ENCODE data around the gene SQSTM1.
"Not testable (repeated sequence)": the region's sequence is repeated elsewhere in the genome, so short reads cannot be mapped to it uniquely, and the experiment has no call there.

SQSTM1 gene

GRCh38 chr5:179820483-179821297 lies at the start of gene SQSTM1:
Gene SQSTM1 (plus strand): TSS chr5:179820905. CDS start chr5:179820937, 32 bp downstream.
- peak; percentile 66 for DNase-seq (ENCODE audit: low read depth)

DNA sequence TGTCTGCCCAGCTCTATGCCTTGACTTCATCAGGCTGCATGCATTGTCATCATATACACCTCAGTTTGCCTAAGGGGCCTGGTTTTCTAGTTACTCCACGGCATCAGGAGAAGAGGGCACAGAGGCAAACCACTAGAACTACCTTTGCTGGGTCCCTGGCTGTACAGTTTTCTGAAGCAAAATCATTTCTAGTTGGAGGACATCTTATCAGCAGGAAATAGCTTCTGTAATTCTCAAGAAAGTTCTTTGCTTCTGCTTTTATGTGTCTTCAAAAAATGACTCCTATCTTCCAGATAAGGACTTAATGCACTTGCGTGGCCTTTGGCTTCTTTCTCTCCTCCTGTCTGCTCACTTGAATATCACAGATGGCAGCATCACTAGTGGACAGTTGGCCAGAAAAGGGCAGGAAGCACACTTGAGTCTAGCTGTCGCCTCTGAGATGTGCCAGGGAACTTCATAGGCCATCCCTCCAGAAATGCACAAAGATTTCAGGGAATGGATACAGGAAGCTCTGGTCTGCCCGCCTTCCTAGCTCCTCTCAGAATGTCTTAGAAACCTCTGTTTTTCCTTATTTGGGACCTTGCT lies 49.3 kb upstream of the SQSTM1 start:
- no peak for DNase-seq (ENCODE audit: low read depth)

- no peak for DNase-seq (ENCODE audit: low read depth)
Measured at GRCh38 chr5:179772351-179772750, 48.4 kb upstream of the SQSTM1 start.

- DNase-seq (ENCODE audit: low read depth) = no peak
Measured at GRCh38 chr5:179773686-179774040, 47.0 kb upstream of the SQSTM1 start.

DNA sequence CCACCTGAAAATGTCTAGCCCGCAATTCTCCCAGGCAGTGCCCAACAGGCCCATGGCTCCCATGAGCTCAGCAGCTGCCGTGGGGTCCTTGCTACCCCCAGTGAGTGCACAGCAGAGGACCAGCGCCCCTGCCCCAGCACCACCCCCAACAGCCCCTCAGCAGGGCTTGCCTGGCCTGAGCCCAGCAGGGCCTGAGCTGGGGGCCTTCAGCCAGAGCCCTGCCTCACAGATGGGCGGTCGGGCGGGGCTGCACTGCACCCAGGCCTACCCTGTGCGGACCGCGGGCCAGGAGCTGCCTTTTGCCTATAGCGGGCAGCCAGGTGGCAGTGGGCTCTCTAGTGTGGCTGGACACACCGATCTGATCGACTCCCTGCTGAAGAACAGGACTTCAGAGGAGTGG lies 46.3 kb upstream of the SQSTM1 start:
- no peak for DNase-seq (ENCODE audit: low read depth)

DNA sequence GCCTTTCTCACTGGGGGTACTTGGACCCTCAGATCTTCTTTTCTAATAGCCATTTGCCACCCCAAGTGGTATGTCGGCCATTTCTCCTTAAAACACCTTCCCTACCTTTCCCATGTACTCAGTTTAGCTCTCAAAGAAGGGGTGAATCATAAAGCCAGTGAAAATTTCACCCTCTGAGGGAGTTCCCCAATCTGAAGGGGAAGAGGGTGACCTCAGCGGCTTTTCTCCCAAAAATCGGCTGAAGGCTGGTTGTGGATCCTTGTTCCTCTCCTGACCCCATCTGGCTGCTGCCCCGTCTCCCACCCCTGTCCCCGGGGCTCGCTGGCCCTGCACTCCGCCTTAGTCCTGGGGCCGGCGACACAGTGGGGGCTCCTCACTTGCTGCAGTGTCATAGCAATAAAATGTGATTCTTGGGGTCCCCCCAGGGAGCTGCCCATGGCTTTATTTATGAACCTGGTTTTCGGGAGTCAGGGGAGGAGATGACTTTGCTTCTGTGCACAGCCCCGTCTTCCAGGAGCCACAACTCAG lies 44.2 kb upstream of the SQSTM1 start:
- no peak for DNase-seq (ENCODE audit: low read depth)

GRCh38 chr5:179777456-179777855 lies 43.2 kb upstream of the SQSTM1 start:
- no peak for DNase-seq (ENCODE audit: low read depth)

- no peak for DNase-seq (ENCODE audit: low read depth)
Measured at GRCh38 chr5:179777909-179778308, 42.8 kb upstream of the SQSTM1 start.

DNA sequence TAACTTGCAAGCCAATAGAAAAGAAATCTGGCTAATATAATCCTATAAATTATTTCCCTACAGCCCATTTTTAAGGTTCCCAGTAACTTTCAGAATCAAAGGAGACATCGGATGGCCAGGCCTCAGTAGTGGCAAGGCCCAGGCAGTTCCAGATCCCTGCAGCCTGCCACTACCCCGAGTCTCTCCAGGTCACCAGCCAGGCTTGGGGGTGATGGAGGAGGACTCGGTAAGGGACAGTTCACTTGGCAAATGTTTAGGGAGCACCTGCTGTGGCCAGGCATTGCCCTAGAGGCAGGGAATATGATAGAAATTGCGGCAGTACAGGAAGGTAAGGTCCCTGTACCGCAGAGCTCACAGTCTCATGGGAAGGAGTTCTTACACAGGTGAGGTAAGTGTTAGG lies 42.1 kb upstream of the SQSTM1 start:
- no peak for DNase-seq (ENCODE audit: low read depth)

- DNase-seq (ENCODE audit: low read depth) = no peak
Measured at GRCh38 chr5:179779826-179780225, 40.9 kb upstream of the SQSTM1 start.

- no peak for DNase-seq (ENCODE audit: low read depth)
Measured at GRCh38 chr5:179780362-179780761, 40.3 kb upstream of the SQSTM1 start.

DNA sequence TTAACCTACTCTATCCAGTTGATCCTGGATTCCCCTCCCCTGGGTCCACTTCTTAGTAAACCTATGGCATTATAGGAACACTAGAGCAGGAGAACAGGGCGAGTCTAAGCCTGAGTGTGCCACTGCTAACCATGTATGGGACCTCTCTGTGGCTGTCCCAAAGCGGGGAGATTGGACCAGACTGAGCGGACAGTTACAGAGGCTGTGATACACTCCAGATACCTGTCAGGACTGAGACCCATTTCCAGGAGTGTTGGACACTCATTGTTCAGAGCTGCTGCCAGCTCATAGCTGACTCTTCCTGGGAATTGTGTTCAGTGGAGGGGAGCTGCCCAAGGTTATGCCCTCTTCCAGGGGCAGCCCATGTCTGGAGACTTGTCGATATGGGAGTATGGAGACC lies 38.9 kb upstream of the SQSTM1 start:
- DNase-seq (ENCODE audit: low read depth) = no peak

DNA sequence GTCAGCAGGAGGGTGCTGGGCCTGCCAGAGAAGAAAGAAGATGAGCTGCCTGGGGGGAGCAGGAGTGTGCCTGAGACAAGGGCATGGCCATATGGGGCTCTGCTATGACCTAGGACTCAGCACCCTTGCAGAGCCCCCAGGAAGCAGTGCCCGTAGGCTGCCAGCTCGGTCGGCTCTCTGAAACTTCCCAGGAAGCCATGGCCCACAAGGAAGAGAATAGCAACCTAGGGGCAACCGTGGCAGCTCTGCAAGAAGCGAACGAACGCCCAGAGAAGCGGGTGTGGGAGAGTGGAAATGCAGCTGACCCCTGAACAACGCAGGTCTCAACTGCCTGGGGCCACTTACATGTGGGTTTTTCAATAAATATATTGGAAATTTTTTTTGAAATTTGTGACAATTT lies 37.6 kb upstream of the SQSTM1 start:
- no peak for DNase-seq (ENCODE audit: low read depth)

- no peak for DNase-seq (ENCODE audit: low read depth)
Measured at GRCh38 chr5:179786861-179787260, 33.8 kb upstream of the SQSTM1 start.

DNA sequence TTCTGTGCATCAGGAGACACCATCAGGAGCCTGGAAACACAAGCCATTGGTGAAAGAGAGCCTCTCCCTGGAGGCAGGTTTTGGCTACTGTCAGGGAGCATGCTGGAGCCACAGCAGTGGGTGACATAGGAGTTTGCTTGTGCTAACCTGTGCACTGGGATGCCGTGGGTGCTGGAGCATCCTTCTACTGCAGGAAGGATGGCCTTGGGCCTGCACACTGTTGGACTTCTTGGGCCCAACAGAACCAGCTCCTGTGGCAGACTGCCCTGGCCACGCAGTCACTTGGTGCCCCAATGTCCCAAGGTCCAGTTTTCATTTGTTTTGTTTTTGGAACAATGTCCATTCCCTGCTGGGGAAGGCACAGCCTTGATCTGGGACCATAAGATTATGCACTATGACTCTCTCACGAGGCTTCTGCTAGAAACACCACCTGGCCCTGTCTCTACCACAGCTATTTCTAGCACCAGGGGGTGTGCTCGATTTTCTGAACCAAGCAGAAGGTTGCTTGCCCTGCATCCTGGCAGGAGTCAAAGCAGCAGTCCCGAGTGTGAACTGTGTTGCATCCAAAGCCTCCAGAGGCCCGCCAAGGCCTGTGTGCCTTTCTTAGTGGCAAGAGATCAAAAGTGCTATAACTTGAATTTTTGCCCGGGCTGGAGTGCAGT lies 32.4 kb upstream of the SQSTM1 start:
- DNase-seq (ENCODE audit: low read depth) = no peak

GRCh38 chr5:179789278-179789677 lies 31.4 kb upstream of the SQSTM1 start:
- DNase-seq (ENCODE audit: low read depth) = not testable (repeated sequence)

DNA sequence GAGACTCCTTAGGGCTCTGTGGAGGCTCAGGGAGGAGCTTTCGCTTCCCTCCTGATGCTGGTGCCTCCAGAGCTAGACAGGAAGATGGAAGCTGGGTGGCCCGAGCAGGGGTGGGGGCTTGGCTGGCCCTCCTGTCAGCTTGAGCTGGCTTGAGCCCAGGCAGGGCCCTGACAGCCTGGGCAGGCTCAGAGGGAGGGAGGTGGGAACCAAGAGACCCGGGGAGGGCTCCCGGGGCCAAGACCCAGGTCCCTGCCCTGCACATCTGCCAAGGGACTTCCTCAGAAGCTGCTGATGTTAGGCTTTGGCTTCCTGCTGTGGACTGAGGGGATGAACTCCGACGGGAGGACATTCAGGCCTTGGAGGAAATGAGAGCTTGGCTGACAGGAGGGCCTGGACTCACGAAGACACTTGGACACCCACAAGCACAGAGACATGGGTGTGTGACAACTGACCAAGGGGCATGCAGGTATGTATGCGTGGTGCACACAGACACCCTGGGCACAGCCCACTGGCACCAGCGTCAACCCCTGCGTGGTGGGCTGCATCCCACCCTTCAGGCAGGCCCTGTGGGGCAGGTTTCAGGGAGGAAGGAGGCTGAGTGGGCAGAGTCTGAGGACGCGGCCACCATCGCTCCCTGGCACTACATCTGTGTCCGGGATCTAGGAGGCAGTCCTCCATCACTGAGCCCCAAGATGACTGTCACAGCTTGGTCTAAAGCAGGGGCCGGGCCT lies 28.7 kb upstream of the SQSTM1 start:
- no peak for DNase-seq (ENCODE audit: low read depth)

GRCh38 chr5:179792612-179793467 lies 27.9 kb upstream of the SQSTM1 start:
- DNase-seq (ENCODE audit: low read depth) = no peak

- DNase-seq (ENCODE audit: low read depth) = peak; percentile 46
Measured at GRCh38 chr5:179793468-179794139, 27.1 kb upstream of the SQSTM1 start, which contains the start of gene LTC4S. Gene LTC4S (plus strand): TSS chr5:179793986. CDS start chr5:179794081, 95 bp downstream.

GRCh38 chr5:179794171-179794570 lies 26.5 kb upstream of the SQSTM1 start:
- no peak for DNase-seq (ENCODE audit: low read depth)

GRCh38 chr5:179794575-179794974 lies 26.1 kb upstream of the SQSTM1 start:
- no peak for DNase-seq (ENCODE audit: low read depth)

Measured in activated gamma-delta T cell treated with anti-CD3 and anti-CD28 coated beads, Interleukin-2, amount 50 U/mL, for 16 hours (primary cell).